HUDEP-2 (cell line): ENCODE data around the gene TIAM1.
A peak's percentile ranks its signal among the peaks of the same experiment; 100 is the strongest.

Experiments used
- DNase-seq, 76 experiments: peaks; one replicate each; lab custom pipeline; 2025; ENCODE audit not compliant: unreplicated experiment in 76 of 76; lab: John Stamatoyannopoulos, UW

TIAM1 gene

GRCh38 chr21:31218830-31219608 lies 125.0 kb downstream of the TIAM1 start:
- DNase-seq, result no peak

GRCh38 chr21:31216206-31216605 lies 127.9 kb downstream of the TIAM1 start:
- no peak for DNase-seq

- DNase-seq, result no peak
These were observed 130.3 kb downstream of the TIAM1 start for GRCh38 chr21:31213787-31214186.

- no peak for DNase-seq
These were observed 132.2 kb downstream of the TIAM1 start for GRCh38 chr21:31211836-31212235.

- no peak for DNase-seq
These were observed 138.6 kb downstream of the TIAM1 start for GRCh38 chr21:31205412-31205811.

GRCh38 chr21:31204801-31205200 lies 139.3 kb downstream of the TIAM1 start:
- no peak for DNase-seq

- no peak for DNase-seq
These were observed 140.5 kb downstream of the TIAM1 start for GRCh38 chr21:31203431-31204054.

GRCh38 chr21:31201548-31201947 lies 142.5 kb downstream of the TIAM1 start:
- DNase-seq, result no peak

GRCh38 chr21:31201144-31201543 lies 142.9 kb downstream of the TIAM1 start:
- DNase-seq, result no peak

GRCh38 chr21:31198575-31198974 lies 145.5 kb downstream of the TIAM1 start:
- peak in 26 of 76 experiments; percentile 3 to 69 (median 34) for DNase-seq

GRCh38 chr21:31196724-31197123 lies 147.3 kb downstream of the TIAM1 start:
- DNase-seq, result no peak

GRCh38 chr21:31195334-31196015 lies 148.6 kb downstream of the TIAM1 start:
- DNase-seq, result no peak

- no peak for DNase-seq
These were observed 149.4 kb downstream of the TIAM1 start for GRCh38 chr21:31194510-31195293.

GRCh38 chr21:31193761-31194160 lies 150.3 kb downstream of the TIAM1 start:
- DNase-seq, result no peak

- no peak for DNase-seq
These were observed 152.5 kb downstream of the TIAM1 start for GRCh38 chr21:31191553-31191952.

GRCh38 chr21:31190516-31190915 lies 153.5 kb downstream of the TIAM1 start:
- no peak for DNase-seq

- DNase-seq, result no peak
These were observed 156.6 kb downstream of the TIAM1 start for GRCh38 chr21:31187499-31187898.

- no peak for DNase-seq
These were observed 157.1 kb downstream of the TIAM1 start for GRCh38 chr21:31186916-31187315.

GRCh38 chr21:31185663-31186062 lies 158.4 kb downstream of the TIAM1 start:
- DNase-seq, result no peak

- DNase-seq, result no peak
These were observed 159.2 kb downstream of the TIAM1 start for GRCh38 chr21:31184876-31185275.

GRCh38 chr21:31184459-31184858 lies 159.6 kb downstream of the TIAM1 start:
- no peak for DNase-seq
